NCI-H2196 (cell line): ENCODE results near the gene GJB3.
"Not testable (repeated sequence)": the region's sequence is repeated elsewhere in the genome, so short reads cannot be mapped to it uniquely, and the experiment has no call there.

Experiments used
- DNase-seq: peaks from one replicate; lab custom pipeline; 2025; ENCODE audit not compliant: unreplicated experiment; lab: John Stamatoyannopoulos, UW

The GJB3 gene

DNA sequence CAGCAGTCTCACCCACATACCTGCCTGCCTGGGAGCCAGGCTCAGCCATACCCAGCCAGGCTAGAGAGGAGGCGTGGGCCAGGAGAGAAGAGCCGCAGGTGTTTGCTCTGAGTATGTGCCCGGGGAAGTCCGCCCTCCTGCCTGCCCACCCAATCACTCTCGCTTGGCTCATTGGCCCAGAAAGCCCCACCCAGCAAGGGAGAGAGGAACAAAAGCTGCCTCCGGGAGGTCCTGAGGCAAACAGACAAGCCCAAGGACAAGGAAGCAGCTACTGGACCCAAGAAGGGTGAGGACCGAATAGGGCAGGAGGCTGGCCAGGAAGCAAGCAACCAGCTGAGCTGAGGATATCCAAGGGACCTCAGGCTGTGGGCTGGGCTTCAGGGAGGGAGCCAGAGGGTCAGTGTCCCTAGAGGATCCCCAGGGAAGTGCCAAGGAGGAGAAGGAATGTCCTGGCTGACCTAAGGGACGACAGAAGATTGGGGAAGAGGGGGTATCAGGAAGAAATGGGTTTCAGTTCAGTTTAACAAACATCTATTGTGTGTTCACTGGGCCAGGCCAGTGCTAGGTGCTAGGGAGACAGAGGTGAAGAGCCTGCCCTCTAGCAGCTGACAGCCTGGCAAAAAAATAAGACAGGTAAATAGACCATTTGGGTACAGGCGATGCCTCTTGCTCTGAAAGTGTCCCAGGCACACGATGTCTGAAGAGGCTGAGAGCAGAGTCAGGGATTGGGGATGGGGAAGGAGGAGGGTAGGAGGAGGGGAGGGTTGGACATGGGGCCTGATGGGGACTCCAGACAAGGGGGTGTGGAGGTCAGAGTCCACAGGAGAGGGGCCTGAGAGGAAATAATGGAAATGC, 21.3 kb upstream of the GJB3 start, which contains the start of gene GJB4:
Gene GJB4 (plus strand): TSS at position 238 of the 855 bp plus-strand sequence. CDS start 1,515 bp downstream, outside the sequence.
- DNase-seq: no peak

- DNase-seq: no peak
These were observed 19.7 kb upstream of the GJB3 start for GRCh38 chr1:34761176-34761761.

GRCh38 chr1:34761776-34762307, 19.2 kb upstream of the GJB3 start:
- no peak for DNase-seq

- no peak for DNase-seq
These were observed 18.4 kb upstream of the GJB3 start for GRCh38 chr1:34762474-34763141.

- no peak for DNase-seq
These were observed 17.8 kb upstream of the GJB3 start for GRCh38 chr1:34763142-34763781.

GRCh38 chr1:34768856-34769255, 12.2 kb upstream of the GJB3 start:
- no peak for DNase-seq

GRCh38 chr1:34770891-34771504, 10.0 kb upstream of the GJB3 start:
- DNase-seq: no peak

- no peak for DNase-seq
These were observed 9.2 kb upstream of the GJB3 start for GRCh38 chr1:34771573-34772371.

- DNase-seq: not testable (repeated sequence)
These were observed 7.9 kb upstream of the GJB3 start for GRCh38 chr1:34773114-34773513.

DNA sequence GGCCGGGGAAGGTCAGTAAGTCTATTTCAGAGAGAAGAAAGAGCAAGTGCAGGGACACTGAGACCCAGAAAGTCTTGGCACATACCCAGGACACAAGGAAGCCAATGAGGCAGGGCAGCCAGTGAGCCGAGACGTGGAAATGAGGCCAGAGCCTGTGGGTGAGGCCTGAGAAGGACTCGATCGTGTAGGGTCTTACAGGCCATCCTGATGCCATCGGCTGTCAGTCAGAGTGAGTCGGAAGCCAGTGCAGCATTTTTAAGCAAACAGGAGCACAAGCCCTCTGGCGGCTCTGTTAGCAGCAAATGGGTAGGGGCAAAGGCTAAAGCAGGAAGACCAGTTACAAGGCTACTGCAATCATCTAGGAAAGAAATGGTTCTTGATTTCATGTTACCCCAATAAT, 6.1 kb upstream of the GJB3 start:
- DNase-seq: no peak

GRCh38 chr1:34776911-34777310, 4.1 kb upstream of the GJB3 start:
- no peak for DNase-seq

- DNase-seq: no peak
These were observed 3.3 kb upstream of the GJB3 start for GRCh38 chr1:34777519-34778321.

DNA sequence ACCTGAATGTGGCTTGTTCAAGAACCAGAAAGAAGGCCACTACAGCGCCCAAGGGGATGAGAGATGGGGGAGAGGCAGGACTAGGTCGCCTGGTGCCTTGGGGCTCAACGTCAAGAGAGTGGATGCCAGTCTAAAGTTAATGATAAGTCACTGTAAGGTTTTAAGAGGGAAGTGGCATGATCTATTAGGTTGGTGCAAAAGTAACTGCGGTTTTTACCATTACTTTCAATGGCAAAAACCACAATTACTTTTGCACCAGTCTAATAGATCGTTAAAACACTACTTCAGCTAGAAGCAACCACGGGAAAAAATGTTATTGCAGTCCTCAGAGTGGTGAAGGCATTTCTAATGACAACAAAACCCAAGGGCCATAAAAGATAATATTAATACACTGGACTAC, 2.6 kb upstream of the GJB3 start:
- DNase-seq: no peak

- no peak for DNase-seq
These were observed 2.0 kb upstream of the GJB3 start for GRCh38 chr1:34779005-34779404.

DNA sequence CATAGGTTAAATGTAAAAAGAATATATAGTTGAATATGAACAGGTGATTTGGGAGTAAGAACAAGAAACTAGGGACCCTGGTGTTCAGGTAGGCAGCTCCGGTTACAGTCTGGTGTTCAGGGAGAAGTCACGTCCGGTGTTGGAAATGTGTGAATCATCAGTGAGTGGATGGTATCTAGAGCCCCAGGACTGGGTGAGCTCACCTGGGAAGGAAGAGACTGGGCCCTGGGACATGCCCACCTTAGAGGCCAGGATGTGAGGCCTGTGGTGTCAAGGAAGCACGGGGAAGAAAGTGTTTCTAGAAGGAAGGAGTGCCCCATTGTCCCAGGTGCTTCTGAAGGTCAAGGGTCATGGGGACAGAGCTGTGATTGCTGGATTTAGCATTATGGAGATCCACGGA, 1.5 kb upstream of the GJB3 start:
- DNase-seq: no peak

DNA sequence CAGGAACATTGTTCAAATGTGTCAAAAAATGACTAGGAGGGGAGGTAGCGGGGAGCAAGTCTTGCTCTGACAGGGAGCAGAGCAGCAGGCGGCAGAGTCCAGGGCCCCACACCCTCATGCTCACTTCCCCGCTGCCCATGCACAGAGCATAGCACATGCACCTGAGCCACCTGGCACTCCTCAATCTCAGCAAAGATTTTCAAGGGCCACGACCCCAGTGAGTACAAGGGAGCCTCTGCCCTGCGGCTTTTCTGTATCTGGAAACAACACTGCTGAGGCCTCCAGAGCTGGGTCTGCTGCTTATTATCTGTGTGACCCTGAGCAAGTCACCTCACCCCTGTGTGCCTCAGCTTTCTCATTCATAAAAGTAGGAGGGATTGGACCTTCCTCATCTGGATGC, 1.1 kb upstream of the GJB3 start:
- DNase-seq: no peak

GRCh38 chr1:34780528-34780927, 486 bp upstream of the GJB3 start:
- DNase-seq: no peak

- DNase-seq: no peak
These were observed 904 bp downstream of the GJB3 start for GRCh38 chr1:34781844-34782391.

DNA sequence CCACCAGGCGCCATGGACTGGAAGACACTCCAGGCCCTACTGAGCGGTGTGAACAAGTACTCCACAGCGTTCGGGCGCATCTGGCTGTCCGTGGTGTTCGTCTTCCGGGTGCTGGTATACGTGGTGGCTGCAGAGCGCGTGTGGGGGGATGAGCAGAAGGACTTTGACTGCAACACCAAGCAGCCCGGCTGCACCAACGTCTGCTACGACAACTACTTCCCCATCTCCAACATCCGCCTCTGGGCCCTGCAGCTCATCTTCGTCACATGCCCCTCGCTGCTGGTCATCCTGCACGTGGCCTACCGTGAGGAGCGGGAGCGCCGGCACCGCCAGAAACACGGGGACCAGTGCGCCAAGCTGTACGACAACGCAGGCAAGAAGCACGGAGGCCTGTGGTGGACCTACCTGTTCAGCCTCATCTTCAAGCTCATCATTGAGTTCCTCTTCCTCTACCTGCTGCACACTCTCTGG, 3.8 kb downstream of the GJB3 start:
- DNase-seq: no peak
